MM.1S (cell line): Measurements from ENCODE around the gene KLRG1.

Experiments
- DNase-seq: peaks from one replicate; pipeline ENCODE4 v3.0.0-alpha.2; 2015
- H2AFZ ChIP-seq: fragments of 300-600 bp; sonication (generic); 2 replicates; pipeline ENCODE4 v1.6.0; 2016; ENCODE audit warnings: antibody characterized with exemption, low read length
- H3F3A ChIP-seq: fragments of 300-600 bp; sonication (generic); 2 replicates; pipeline ENCODE4 v1.6.1; 2016; ENCODE audit warnings: mild to moderate bottlenecking, antibody characterized with exemption, low read length, moderate library complexity, mixed read lengths; ENCODE audit not compliant: insufficient read depth
- H3K27ac ChIP-seq: fragments of 300-600 bp; sonication (generic); 2 replicates; pipeline ENCODE4 v1.5.1; 2016; ENCODE audit warnings: mild to moderate bottlenecking, low read length
- H3K27me3 ChIP-seq: fragments of 300-600 bp; sonication (generic); replicated peaks from 2 replicates; pipeline ENCODE4 v1.6.0; 2016; ENCODE audit warnings: low read length; ENCODE audit not compliant: insufficient read depth
- H3K36me3 ChIP-seq: fragments of 300-600 bp; sonication (generic); replicated peaks from 2 replicates; pipeline ENCODE4 v1.6.1; 2016; ENCODE audit warnings: mild to moderate bottlenecking, low read length, mixed read lengths; ENCODE audit not compliant: insufficient read depth
- H3K4me1 ChIP-seq: fragments of 300-600 bp; sonication (generic); 2 replicates; pipeline ENCODE4 v1.6.1; 2016; ENCODE audit warnings: low read length, mixed read lengths
- H3K4me2 ChIP-seq: fragments of 300-600 bp; sonication (generic); 2 replicates; pipeline ENCODE4 v1.6.0; 2016; ENCODE audit warnings: low read depth, low read length
- H3K4me3 ChIP-seq: fragments of 300-600 bp; sonication (generic); 2 replicates; pipeline ENCODE4 v1.5.1; 2016; ENCODE audit warnings: low read length, mixed read lengths
- H3K79me2 ChIP-seq: fragments of 300-600 bp; sonication (generic); 2 replicates; pipeline ENCODE4 v1.6.1; 2016; ENCODE audit warnings: mixed run types, low read length, mixed read lengths
- H3K9ac ChIP-seq: fragments of 300-600 bp; sonication (generic); 2 replicates; pipeline ENCODE4 v1.6.1; 2016; ENCODE audit warnings: low read length, mixed read lengths
- H3K9me2 ChIP-seq: fragments of 300-600 bp; sonication (generic); replicated peaks from 2 replicates; pipeline ENCODE4 v1.6.1; 2016; ENCODE audit warnings: mild to moderate bottlenecking, low read length, mixed read lengths; ENCODE audit not compliant: insufficient read depth
- H3K9me3 ChIP-seq: fragments of 300-600 bp; sonication (generic); replicated peaks from 2 replicates; pipeline ENCODE4 v1.6.1; 2016; ENCODE audit warnings: mild to moderate bottlenecking, low read length, mixed read lengths; ENCODE audit not compliant: insufficient read depth
- H4K20me1 ChIP-seq: fragments of 300-600 bp; sonication (generic); 2 replicates; pipeline ENCODE4 v1.6.1; 2016; ENCODE audit warnings: mild to moderate bottlenecking, low read length, moderate library complexity, mixed read lengths; ENCODE audit not compliant: insufficient read depth
- CTCF ChIP-seq: fragments of 300-600 bp; sonication (generic); IDR thresholded peaks from 2 replicates; pipeline ENCODE4 v1.5.1; 2016; ENCODE audit warnings: antibody characterized with exemption, low read length, mixed read lengths
- EZH2 ChIP-seq: fragments of 300-600 bp; sonication (generic); optimal IDR thresholded peaks from 2 replicates; pipeline ENCODE3; 2017; ENCODE audit warnings: low read depth, mild to moderate bottlenecking, antibody characterized with exemption, low read length, mixed read lengths
- EZH2phosphoT487 ChIP-seq: fragments of 300-600 bp; sonication (generic); IDR thresholded peaks from 2 replicates; pipeline ENCODE4 v1.6.1; 2018; ENCODE audit warnings: antibody characterized with exemption, low read length

Gene KLRG1

GRCh38 chr12:8989413-8989812 lies at the start of gene KLRG1:
TSS of gene KLRG1 (plus strand) at chr12:8989546. CDS start at chr12:8989636, 90 bp downstream.
- H3K9me3 ChIP-seq = no peaks in the 10 kb centered on the region
- no peak within 1 kb of the TSS for H3K27ac ChIP-seq
- no peak within 1 kb of the TSS for H2AFZ ChIP-seq
- H3K4me1 ChIP-seq = peaks cover 8% of the 10 kb centered on the region
- H3K9ac ChIP-seq = no peak within 1 kb of the TSS
- no peaks in the 10 kb centered on the region for H3F3A ChIP-seq
- H3K27me3 ChIP-seq = no peaks in the 10 kb centered on the region
- H4K20me1 ChIP-seq = no peaks in the 10 kb centered on the region
- H3K79me2 ChIP-seq = no peaks in the 10 kb centered on the region
- H3K4me2 ChIP-seq = no peak within 1 kb of the TSS
- H3K36me3 ChIP-seq = no peaks in the 10 kb centered on the region
- H3K9me2 ChIP-seq = no peaks in the 10 kb centered on the region
- H3K4me3 ChIP-seq = no peak within 1 kb of the TSS
- TF ChIP-seq CTCF = no peak
- no peak for TF ChIP-seq EZH2phosphoT487
- no peak for TF ChIP-seq EZH2
- DNase-seq = no peak

GRCh38 chr12:8941691-8942478 lies 47.5 kb upstream of the KLRG1 start:
- H3K9me2 ChIP-seq = no peaks in the 10 kb centered on the region
- TF ChIP-seq EZH2phosphoT487 (no peak), CTCF (no peak), EZH2 (no peak)
- no peak overlapping the region for H3K4me3 ChIP-seq
- peaks cover 7% of the 10 kb centered on the region for H3K4me1 ChIP-seq
- peaks cover 35% of the 10 kb centered on the region for H3K36me3 ChIP-seq
- H3K27me3 ChIP-seq = no peaks in the 10 kb centered on the region
- H3F3A ChIP-seq = no peaks in the 10 kb centered on the region
- H3K9me3 ChIP-seq = no peaks in the 10 kb centered on the region
- H3K4me2 ChIP-seq = no peak overlapping the region
- no peak overlapping the region for H2AFZ ChIP-seq
- peaks cover 18% of the 10 kb centered on the region for H3K79me2 ChIP-seq
- H4K20me1 ChIP-seq = 0 out of 2 replicates have a peak, but pooled peaks cover 5% of the 10 kb centered on the region
- no peak overlapping the region for H3K9ac ChIP-seq
- DNase-seq = no peak
- H3K27ac ChIP-seq = no peak overlapping the region

GRCh38 chr12:8943565-8944186 lies 45.7 kb upstream of the KLRG1 start:
- H2AFZ ChIP-seq = no peak overlapping the region
- 0 out of 2 replicates have a peak, but pooled peaks cover 5% of the 10 kb centered on the region for H4K20me1 ChIP-seq
- no peak overlapping the region for H3K9ac ChIP-seq
- peaks cover 35% of the 10 kb centered on the region for H3K36me3 ChIP-seq
- H3K4me1 ChIP-seq = peaks cover 18% of the 10 kb centered on the region
- no peak for TF ChIP-seq CTCF
- TF ChIP-seq EZH2phosphoT487 = no peak
- TF ChIP-seq EZH2 = no peak
- no peak overlapping the region for H3K4me3 ChIP-seq
- no peaks in the 10 kb centered on the region for H3K27me3 ChIP-seq
- no peaks in the 10 kb centered on the region for H3F3A ChIP-seq
- H3K4me2 ChIP-seq = no peak overlapping the region
- H3K27ac ChIP-seq = no peak overlapping the region
- H3K79me2 ChIP-seq = peaks cover 36% of the 10 kb centered on the region
- H3K9me3 ChIP-seq = no peaks in the 10 kb centered on the region
- no peak for DNase-seq
- no peaks in the 10 kb centered on the region for H3K9me2 ChIP-seq
